ENCODE results near the gene KRTAP19-1. TPM values are rescaled to one million over a fixed set of nuclear protein-coding genes. Genes with fewer than 3 reads are reported as not detected.

The KRTAP19-1 gene
- total RNA-seq, 1 experiment from 2014 or later = not detected

DNA sequence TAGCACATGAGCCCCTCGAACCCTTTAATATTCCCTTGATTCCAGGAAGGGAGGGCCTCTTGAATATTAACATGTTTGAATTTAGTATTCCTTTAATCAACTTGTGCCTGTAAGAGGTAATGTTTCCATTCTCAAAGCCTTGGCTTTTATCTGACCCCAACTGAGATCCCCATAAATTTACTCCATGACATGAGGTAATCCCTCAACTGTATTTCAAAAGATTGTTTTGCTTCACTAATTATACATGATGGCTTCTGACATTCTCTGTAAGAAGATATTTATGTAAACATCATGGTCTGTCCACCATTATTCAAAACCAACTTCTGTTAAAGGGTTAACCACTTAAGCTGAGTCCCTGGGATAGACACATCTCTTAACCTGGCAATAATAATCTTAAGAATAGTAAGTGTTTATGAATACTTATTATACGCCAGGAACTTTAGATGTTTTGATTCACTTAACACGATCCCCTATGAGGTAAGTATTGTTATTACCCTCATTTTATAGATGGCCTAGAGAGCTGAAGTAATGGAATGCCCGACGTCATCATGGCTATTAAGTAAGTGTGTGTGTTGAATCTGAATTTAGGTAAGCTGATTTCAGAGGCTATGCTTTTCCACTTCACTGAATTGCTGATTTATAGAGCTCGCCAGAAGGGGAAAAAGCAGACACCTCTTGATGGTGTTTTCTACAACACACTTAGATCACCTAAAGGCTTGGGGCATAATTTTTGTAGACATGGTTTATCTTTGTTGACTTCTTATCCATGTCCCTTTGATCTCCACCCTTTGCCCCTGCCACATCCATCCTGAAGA lies 11.1 kb downstream of the KRTAP19-1 start:
- CTCF ChIA-PET = no interaction called here
- H3K4me3 Mint-ChIP-seq (ENCODE audit: unreplicated experiment) = no peak overlapping the region
- no peak overlapping the region for H3K4me3 ChIP-seq (ENCODE audit: low read depth, low read length)
- intact Hi-C loops (cut with micrococcal nuclease; ENCODE audit: unreplicated experiment) = no loop called here
- no peaks in the 10 kb centered on the region for H3K36me3 Mint-ChIP-seq (ENCODE audit: insufficient read depth, unreplicated experiment)
- POLR2A ChIA-PET = no interaction called here
- H3K9me3 Mint-ChIP-seq (ENCODE audit: unreplicated experiment) = no peaks in the 10 kb centered on the region
- BruUV-seq (replicated peaks) = no TSS peak
- peaks cover 7% of the 10 kb centered on the region for H3K27me3 Mint-ChIP-seq (ENCODE audit: insufficient read depth, unreplicated experiment)
- TF ChIP-seq, protein P1, sequence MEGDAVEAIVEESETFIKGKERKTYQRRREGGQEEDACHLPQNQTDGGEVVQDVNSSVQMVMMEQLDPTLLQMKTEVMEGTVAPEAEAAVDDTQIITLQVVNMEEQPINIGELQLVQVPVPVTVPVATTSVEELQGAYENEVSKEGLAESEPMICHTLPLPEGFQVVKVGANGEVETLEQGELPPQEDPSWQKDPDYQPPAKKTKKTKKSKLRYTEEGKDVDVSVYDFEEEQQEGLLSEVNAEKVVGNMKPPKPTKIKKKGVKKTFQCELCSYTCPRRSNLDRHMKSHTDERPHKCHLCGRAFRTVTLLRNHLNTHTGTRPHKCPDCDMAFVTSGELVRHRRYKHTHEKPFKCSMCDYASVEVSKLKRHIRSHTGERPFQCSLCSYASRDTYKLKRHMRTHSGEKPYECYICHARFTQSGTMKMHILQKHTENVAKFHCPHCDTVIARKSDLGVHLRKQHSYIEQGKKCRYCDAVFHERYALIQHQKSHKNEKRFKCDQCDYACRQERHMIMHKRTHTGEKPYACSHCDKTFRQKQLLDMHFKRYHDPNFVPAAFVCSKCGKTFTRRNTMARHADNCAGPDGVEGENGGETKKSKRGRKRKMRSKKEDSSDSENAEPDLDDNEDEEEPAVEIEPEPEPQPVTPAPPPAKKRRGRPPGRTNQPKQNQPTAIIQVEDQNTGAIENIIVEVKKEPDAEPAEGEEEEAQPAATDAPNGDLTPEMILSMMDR (IDR thresholded peaks at IDR 0.05; ENCODE audit: insufficient read depth in 1 of 2, low read depth in 1 of 2, low read length in 1 of 2, severe bottlenecking in 1 of 2, unreplicated experiment in 1 of 2) = no peak
- H3K4me1 ChIP-seq = no peaks in the 10 kb centered on the region
- no peak for DNase-seq
- H3K9me3 ChIP-seq = no peaks in the 10 kb centered on the region
- peaks cover 7% of the 10 kb centered on the region for H3K4me1 Mint-ChIP-seq (ENCODE audit: low read depth, unreplicated experiment)
- H3K27ac Mint-ChIP-seq (ENCODE audit: unreplicated experiment) = no peak overlapping the region
- H3K36me3 ChIP-seq (ENCODE audit: control insufficient read depth, insufficient read depth, low read length) = no peaks in the 10 kb centered on the region
- no peaks in the 10 kb centered on the region for H3K27me3 ChIP-seq (replicated peaks; ENCODE audit: control insufficient read depth, insufficient read depth, low read length)

DNA sequence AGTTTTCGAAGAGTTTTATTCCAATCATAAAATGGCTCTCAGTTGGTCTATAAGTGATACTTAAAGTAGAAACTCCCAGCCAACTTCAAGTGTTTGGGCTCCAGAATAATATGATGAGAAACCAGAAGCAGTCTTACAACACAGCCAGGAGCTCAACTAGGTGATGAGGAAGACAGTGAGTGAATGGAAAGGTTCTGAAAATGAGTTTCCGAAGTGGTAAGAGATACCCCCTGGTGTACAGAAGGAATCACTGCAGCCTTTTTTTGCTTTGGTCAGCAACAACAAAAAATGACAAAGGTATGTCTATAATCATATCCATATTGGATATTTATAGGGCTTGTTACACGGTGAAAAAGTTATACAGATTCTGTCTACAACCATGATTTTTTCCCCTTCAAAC lies 16.5 kb downstream of the KRTAP19-1 start:
- peak in 1 of 2 experiments; percentile 14 for DNase-seq
- Mint-ChIP-seq H3K4me1 (ENCODE audit: low read depth, unreplicated experiment) (no peaks in the 10 kb centered on the region), H3K27ac (ENCODE audit: unreplicated experiment) (no peak overlapping the region), H3K9me3 (ENCODE audit: unreplicated experiment) (no peaks in the 10 kb centered on the region), H3K4me3 (ENCODE audit: unreplicated experiment) (no peak overlapping the region), H3K27me3 (ENCODE audit: insufficient read depth, unreplicated experiment) (peaks cover 3% of the 10 kb centered on the region), H3K36me3 (ENCODE audit: insufficient read depth, unreplicated experiment) (no peaks in the 10 kb centered on the region)
- Histone ChIP-seq H3K36me3 (ENCODE audit: control insufficient read depth, insufficient read depth, low read length) (no peaks in the 10 kb centered on the region), H3K9me3 (no peaks in the 10 kb centered on the region), H3K4me1 (no peaks in the 10 kb centered on the region), H3K27me3 (replicated peaks; ENCODE audit: control insufficient read depth, insufficient read depth, low read length) (no peaks in the 10 kb centered on the region), H3K4me3 (ENCODE audit: low read depth, low read length) (no peak overlapping the region)
- intact Hi-C loops (cut with micrococcal nuclease; ENCODE audit: unreplicated experiment) = loop anchor here (1.0 kb wide), 1 partner anchor 122 kb away; no protein-coding TSS in a partner anchor
- no TSS peak for BruUV-seq (replicated peaks)
- TF ChIP-seq, protein P1 (IDR thresholded peaks at IDR 0.05; ENCODE audit: insufficient read depth in 1 of 2, low read depth in 1 of 2, low read length in 1 of 2, severe bottlenecking in 1 of 2, unreplicated experiment in 1 of 2) = peak; percentile 34 to 62
- ChIA-PET POLR2A (no interaction called here), CTCF (interaction anchor here (0.6 to 0.7 kb wide), 2 partner anchors 122 to 247 kb away, joined by 3 to 4 read pairs; partner anchors contain the start of gene CLDN8)

DNA sequence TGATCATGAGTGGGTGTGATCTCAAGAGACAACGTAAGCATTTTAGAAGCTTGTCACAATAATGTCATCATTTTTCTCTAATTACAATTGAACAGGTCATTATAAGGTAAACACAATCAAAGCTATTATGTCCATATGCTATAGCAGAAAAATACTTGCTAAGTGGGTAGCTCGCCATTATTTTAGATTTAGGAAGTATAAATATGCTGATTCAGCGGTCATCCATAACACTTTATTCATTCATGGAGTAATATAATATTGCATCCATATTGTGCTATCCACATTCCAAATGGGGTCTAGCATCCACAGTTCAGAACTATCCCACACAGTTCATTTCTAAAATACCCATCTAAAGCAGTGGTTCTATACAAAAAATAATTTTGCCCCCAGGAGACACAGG lies 31.7 kb downstream of the KRTAP19-1 start:
- H3K4me1 ChIP-seq = peaks cover 2% of the 10 kb centered on the region; the same call in 1 of the 2 replicates
- Mint-ChIP-seq H3K27ac (ENCODE audit: unreplicated experiment) (no peak overlapping the region), H3K4me1 (ENCODE audit: low read depth, unreplicated experiment) (no peaks in the 10 kb centered on the region), H3K27me3 (ENCODE audit: insufficient read depth, unreplicated experiment) (no peaks in the 10 kb centered on the region), H3K36me3 (ENCODE audit: insufficient read depth, unreplicated experiment) (no peaks in the 10 kb centered on the region), H3K4me3 (ENCODE audit: unreplicated experiment) (no peak overlapping the region), H3K9me3 (ENCODE audit: unreplicated experiment) (no peaks in the 10 kb centered on the region)
- no peaks in the 10 kb centered on the region for H3K9me3 ChIP-seq
- TF ChIP-seq, protein P1 (IDR thresholded peaks at IDR 0.05; ENCODE audit: insufficient read depth in 1 of 2, low read depth in 1 of 2, low read length in 1 of 2, severe bottlenecking in 1 of 2, unreplicated experiment in 1 of 2) = no peak
- no peak for DNase-seq
- ChIA-PET POLR2A (no interaction called here), CTCF (interaction anchor here (0.6 kb wide), 1 partner anchor 110 kb away, joined by 3 read pairs; no protein-coding TSS in a partner anchor)
- no peak overlapping the region for H3K4me3 ChIP-seq (ENCODE audit: low read depth, low read length)
- intact Hi-C loops (cut with micrococcal nuclease; ENCODE audit: unreplicated experiment) = no loop called here
- BruUV-seq (replicated peaks) = no TSS peak
- no peaks in the 10 kb centered on the region for H3K27me3 ChIP-seq (replicated peaks; ENCODE audit: control insufficient read depth, insufficient read depth, low read length)
- H3K36me3 ChIP-seq (ENCODE audit: control insufficient read depth, insufficient read depth, low read length) = no peaks in the 10 kb centered on the region
